Measurements from ENCODE around the gene FBXW7.

DNA sequence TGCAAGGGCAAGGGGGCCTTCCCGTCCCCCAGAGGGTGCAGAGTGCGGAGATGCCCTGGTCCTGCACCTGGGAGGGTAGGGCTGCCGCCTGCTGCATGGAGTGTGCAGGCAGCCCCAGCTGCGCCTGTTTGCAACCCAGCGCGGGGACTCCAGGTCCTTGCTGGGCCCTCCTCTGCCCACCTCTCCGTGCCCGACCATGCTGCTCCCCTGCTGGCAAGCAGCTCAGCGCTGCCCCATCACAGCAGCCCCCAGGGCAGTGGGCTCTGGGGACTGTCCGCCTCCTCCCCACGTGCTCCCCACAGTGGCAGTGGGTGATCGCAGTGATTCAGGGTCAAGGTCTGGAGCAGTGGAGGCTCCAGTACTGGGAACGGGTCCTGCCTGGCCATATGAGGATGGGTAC is 5.0 kb upstream of the FBXW7 start:
- TF ChIP-seq CTCF (IDR thresholded peaks at IDR 0.05) (no peak), POLR2AphosphoS5 (IDR thresholded peaks at IDR 0.05) (no peak)
